DOHH2 (cell line): ENCODE data around the gene GALNT17.
"Not testable (repeated sequence)": the region's sequence is repeated elsewhere in the genome, so short reads cannot be mapped to it uniquely, and the experiment has no call there.

Experiments used
- EZH2phosphoT487 ChIP-seq: fragments of 200-600 bp; sonication (generic); IDR thresholded peaks from 2 replicates; pipeline ENCODE4 v1.6.1; 2017; ENCODE audit warnings: borderline replicate concordance, mild to moderate bottlenecking, antibody characterized with exemption, low read length, moderate library complexity, mixed read lengths
- TF ChIP-seq, protein P1 (sequence below): fragments of 200-600 bp; sonication (generic); IDR thresholded peaks from one replicate; pipeline ENCODE4 v1.5.1; 2014; ENCODE audit warnings: antibody characterized with exemption, mild to moderate bottlenecking, low read depth, low read length; ENCODE audit not compliant: poor library complexity, severe bottlenecking

DNA sequence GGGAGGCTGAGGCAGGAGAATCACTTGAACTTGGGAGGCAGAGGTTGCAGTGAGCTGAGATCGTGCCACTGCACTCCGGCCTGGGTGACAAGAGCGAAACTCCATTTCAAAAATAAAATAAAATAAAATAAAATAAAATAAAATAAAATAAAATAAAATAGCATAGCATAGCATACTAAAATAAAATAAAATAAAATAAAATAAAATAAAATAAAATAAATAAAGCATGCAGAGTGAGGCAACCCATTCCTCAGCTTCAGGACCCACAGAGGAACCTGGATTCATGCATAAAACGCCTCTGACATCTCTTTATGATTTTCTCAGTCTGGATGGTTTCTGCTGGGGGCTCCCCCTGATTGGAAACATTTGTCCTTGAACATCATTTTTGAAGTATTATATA is 460.4 kb downstream of the GALNT17 start:
- TF ChIP-seq, protein P1, sequence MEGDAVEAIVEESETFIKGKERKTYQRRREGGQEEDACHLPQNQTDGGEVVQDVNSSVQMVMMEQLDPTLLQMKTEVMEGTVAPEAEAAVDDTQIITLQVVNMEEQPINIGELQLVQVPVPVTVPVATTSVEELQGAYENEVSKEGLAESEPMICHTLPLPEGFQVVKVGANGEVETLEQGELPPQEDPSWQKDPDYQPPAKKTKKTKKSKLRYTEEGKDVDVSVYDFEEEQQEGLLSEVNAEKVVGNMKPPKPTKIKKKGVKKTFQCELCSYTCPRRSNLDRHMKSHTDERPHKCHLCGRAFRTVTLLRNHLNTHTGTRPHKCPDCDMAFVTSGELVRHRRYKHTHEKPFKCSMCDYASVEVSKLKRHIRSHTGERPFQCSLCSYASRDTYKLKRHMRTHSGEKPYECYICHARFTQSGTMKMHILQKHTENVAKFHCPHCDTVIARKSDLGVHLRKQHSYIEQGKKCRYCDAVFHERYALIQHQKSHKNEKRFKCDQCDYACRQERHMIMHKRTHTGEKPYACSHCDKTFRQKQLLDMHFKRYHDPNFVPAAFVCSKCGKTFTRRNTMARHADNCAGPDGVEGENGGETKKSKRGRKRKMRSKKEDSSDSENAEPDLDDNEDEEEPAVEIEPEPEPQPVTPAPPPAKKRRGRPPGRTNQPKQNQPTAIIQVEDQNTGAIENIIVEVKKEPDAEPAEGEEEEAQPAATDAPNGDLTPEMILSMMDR: not testable (repeated sequence)
- not testable (repeated sequence) for TF ChIP-seq EZH2phosphoT487
